GM21576 (cell line): ENCODE measurements around the gene LILRA6.

Experiments
- ATAC-seq: cut with Tn5 transposase; IDR thresholded peaks from one replicate; pipeline ENCODE4 v1.9.1; 2021; ENCODE audit warnings: mild to moderate bottlenecking, moderate library complexity; ENCODE audit not compliant: unreplicated experiment

LILRA6 gene

GRCh38 chr19:54190503-54191010 is 52.0 kb downstream of the LILRA6 start:
- peak; percentile 46 for ATAC-seq

- peak; percentile 43 for ATAC-seq
Measured at GRCh38 chr19:54189735-54190502, 52.7 kb downstream of the LILRA6 start.

GRCh38 chr19:54189145-54189734 is 53.4 kb downstream of the LILRA6 start, which contains the start of gene MBOAT7:
MBOAT7 (minus strand) TSS chr19:54189580; CDS start chr19:54188508, 1,072 bp downstream.
- peak; percentile 20 for ATAC-seq

- no peak for ATAC-seq
Measured at GRCh38 chr19:54188215-54188871, 54.2 kb downstream of the LILRA6 start.

GRCh38 chr19:54186934-54187381 is 55.6 kb downstream of the LILRA6 start:
- no peak for ATAC-seq
